ENCODE results near the gene ADGRV1.

The ADGRV1 gene

DNA sequence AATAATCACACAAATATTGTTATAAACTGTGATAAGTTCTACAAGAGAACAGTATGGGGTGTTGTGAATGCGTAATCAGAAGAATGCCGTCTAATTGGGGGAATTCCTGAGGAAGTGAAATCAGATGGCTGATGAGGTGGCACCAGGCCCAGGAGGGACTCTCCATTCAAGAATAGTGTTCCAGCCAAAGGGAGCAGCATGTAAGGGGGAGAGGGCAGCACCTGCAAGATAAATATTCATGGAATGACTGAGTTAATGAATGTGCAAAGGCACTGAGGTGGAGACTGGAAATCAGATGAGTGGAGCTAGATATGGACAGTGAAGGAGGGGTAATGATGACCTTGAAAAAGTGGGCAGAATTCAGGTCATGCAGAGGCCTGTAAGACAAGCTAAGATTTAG lies 574.0 kb downstream of the ADGRV1 start:
- no peak for DNase-seq (ENCODE audit: extremely low read depth, low read depth)

DNA sequence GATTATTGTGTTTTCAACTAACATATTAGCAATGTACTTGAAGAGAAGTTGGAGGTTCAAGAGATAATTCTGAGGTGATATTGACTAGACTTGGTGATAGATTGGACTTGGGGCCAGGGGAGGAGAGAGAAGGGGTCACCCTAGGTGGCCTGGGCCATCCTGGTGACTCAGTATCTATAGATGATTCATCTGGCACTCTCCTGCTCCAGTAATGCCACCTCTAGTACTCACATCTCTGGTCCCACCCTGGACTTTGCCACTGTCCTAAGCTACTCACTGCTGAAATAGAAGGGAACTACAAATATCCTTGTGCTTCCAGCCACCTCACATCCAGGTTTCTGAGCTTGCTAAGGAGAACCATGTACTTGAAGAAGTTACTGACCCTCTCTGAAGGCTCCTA lies 574.6 kb downstream of the ADGRV1 start:
- TF ChIP-seq, protein P1, sequence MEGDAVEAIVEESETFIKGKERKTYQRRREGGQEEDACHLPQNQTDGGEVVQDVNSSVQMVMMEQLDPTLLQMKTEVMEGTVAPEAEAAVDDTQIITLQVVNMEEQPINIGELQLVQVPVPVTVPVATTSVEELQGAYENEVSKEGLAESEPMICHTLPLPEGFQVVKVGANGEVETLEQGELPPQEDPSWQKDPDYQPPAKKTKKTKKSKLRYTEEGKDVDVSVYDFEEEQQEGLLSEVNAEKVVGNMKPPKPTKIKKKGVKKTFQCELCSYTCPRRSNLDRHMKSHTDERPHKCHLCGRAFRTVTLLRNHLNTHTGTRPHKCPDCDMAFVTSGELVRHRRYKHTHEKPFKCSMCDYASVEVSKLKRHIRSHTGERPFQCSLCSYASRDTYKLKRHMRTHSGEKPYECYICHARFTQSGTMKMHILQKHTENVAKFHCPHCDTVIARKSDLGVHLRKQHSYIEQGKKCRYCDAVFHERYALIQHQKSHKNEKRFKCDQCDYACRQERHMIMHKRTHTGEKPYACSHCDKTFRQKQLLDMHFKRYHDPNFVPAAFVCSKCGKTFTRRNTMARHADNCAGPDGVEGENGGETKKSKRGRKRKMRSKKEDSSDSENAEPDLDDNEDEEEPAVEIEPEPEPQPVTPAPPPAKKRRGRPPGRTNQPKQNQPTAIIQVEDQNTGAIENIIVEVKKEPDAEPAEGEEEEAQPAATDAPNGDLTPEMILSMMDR (IDR thresholded peaks at IDR 0.05; ENCODE audit: low read depth, low read length), result no peak

More for the DNA sequence above, 574.0 kb downstream of the ADGRV1 start:
- TF ChIP-seq, protein P1 (IDR thresholded peaks at IDR 0.05; ENCODE audit: low read depth, low read length), result no peak

DNA sequence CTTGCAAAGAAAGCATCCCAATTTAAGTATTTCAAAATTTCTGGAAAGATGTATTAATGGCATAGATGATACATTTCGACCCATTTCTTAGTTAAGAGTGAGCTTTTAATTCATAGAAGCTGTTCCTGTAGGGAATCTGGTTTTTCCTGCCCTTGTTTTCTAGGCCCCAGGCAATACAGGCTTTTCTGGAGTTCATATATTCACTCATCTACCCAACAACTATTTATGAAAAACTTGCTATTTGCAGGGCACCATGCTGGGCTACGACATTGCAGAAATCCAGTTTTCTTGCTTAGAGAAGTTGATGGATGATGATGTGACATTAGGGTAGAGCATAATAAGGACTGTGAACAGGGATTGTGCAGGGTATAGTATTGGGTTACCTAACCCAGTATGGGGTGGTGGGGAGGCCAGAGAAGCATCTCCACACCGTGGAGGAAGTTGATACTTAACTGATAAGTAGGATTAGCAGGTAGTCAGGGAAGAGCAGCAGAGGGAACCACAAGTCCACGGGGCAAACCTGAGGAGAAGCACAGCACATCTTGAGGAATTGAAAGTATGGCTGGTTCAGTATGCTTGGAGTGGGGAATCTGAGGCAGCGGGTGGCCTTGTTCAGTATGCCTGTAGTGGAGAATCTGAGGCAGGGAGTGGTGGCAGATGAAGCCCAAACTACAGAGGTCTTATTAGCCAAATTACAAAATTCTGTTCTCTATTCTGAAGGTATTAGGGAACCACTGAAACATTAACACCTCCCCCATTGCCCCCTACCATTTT lies 577.1 kb downstream of the ADGRV1 start:
- DNase-seq (ENCODE audit: extremely low read depth, low read depth), result no peak
- TF ChIP-seq, protein P1 (IDR thresholded peaks at IDR 0.05; ENCODE audit: low read depth, low read length), result no peak

More for the DNA sequence above, 574.6 kb downstream of the ADGRV1 start:
- no peak for DNase-seq (ENCODE audit: extremely low read depth, low read depth)

DNA sequence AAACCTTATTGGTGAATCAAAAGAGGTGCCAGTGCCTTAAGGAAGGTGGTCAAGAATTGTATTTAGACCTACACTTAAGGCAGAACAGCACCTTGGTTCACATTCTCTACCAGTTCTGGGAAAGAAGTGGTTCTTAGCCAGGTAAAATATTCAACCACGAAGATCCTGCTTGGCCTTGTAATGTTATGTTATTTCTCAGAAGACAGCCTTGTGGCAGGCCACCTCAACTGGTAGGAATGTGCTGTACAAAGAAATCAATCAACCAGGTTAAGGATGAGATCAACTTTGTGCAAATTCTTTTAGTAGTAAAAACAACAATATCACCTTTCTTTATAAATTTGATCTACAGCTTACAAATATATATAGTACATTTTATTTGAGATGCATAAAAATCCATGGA lies 577.7 kb downstream of the ADGRV1 start:
- no peak for DNase-seq (ENCODE audit: extremely low read depth, low read depth)
- TF ChIP-seq, protein P1 (IDR thresholded peaks at IDR 0.05; ENCODE audit: low read depth, low read length), result no peak

DNA sequence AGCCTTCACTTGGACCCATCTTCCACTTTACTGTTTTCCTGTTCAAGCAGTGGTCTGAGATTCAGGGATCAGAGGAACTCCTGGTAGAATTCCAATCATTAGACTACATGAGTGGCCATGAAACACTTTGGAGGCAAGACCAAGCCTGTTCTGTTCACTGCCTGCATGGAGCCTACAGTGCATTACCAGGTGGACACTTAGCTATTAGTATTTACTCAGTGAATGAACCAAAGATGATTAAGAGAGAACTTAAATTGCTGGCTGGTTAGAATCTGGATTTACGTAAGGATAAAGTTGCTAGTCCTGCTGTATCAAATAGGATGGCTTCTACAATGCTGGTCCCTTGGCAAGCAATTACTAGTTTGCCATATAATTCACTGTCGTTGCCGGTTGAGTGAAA lies 579.0 kb downstream of the ADGRV1 start:
- TF ChIP-seq, protein P1 (IDR thresholded peaks at IDR 0.05; ENCODE audit: low read depth, low read length), result no peak
- DNase-seq (ENCODE audit: extremely low read depth, low read depth), result no peak

DNA sequence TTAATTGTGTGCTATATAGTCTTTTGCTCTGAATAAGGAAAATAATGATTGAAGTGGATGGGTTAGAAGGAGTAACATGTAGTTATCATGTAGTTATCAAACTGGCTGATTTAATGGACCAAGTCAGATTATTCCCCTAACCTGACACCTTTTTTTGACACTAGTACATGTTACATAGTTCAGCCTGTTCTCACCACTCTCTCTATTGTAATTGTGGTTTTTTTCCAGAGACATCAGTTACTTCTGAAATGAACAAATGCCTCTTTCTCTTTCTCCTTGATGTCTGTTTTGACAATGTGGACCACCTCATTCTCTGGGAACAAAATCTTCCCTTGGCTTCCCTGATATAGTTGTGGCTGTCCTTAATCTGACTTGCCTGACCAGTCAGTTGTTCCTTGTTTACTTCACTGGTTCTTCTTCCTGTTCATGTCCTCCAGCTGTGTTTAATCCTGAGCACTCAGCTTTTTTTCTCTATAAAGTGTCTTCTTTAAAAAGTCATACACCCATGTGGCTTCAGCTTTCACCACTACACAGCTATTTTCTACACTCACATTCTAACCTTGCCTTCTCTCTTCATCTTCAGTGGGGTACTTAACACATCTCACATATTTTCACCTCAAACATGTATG lies 581.1 kb downstream of the ADGRV1 start:
- TF ChIP-seq, protein P1 (IDR thresholded peaks at IDR 0.05; ENCODE audit: low read depth, low read length), result no peak
- DNase-seq (ENCODE audit: extremely low read depth, low read depth), result no peak

DNA sequence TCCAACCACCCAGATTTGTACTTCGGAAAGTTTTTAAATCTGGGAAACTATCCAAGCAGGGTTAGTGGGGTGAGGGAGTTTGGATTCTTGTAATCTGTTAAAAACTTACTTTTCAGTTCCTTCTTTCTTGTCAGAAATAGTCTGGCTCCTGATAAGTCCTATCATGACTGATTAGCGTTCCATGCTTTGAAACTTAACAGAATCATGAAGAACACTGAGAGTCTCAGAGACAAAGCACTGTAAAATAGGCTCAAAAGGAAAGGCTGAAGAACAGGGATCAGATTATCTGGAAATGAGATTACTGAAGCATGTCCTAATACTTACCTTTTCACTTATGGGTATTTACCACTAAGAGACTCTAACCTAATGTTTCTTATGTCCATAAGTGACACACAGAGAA lies 582.1 kb downstream of the ADGRV1 start:
- DNase-seq (ENCODE audit: extremely low read depth, low read depth), result no peak
- TF ChIP-seq, protein P1 (IDR thresholded peaks at IDR 0.05; ENCODE audit: low read depth, low read length), result no peak

Measured in AG09319 (cell line).